Measurements from ENCODE around the gene DDX47.

DDX47 gene

GRCh38 chr12:12813120-12814101, at the start of gene DDX47:
Gene DDX47 (plus strand): TSS chr12:12813346. CDS start chr12:12813368, 22 bp downstream.
- Mint-ChIP-seq H3K27me3 (no peaks in the 10 kb centered on the region), H3K27ac (peak within 1 kb of the TSS; percentile 95), H3K4me1 (peaks cover 30 to 57% of the 10 kb centered on the region in 2 donors), H3K4me3 (peak within 1 kb of the TSS; percentile 87 to 99), H3K9me3 (no peaks in the 10 kb centered on the region), H3K36me3 (peaks cover 24 to 28% of the 10 kb centered on the region in 2 donors)
- DNase-seq: peak; percentile 92
- ATAC-seq (replicated peaks): peak; percentile 86 to 90

- Mint-ChIP-seq H3K27me3 (no peaks in the 10 kb centered on the region), H3K27ac (no peak overlapping the region), H3K4me3 (no peak overlapping the region), H3K4me1 (no peaks in the 10 kb centered on the region), H3K36me3 (peaks cover 8 to 12% of the 10 kb centered on the region in 2 donors), H3K9me3 (peaks cover 0 to 2% of the 10 kb centered on the region in 2 donors)
- ATAC-seq (replicated peaks) (no peak), DNase-seq (no peak)
Observed at GRCh38 chr12:12764824-12765223, 48.3 kb upstream of the DDX47 start.

GRCh38 chr12:12770262-12770661, 42.9 kb upstream of the DDX47 start:
- no peak for ATAC-seq (replicated peaks)
- no peak overlapping the region for H3K27ac Mint-ChIP-seq
- H3K4me3 Mint-ChIP-seq: no peak overlapping the region

GRCh38 chr12:12774791-12775190, 38.4 kb upstream of the DDX47 start:
- H3K9me3 Mint-ChIP-seq: peaks cover 9 to 12% of the 10 kb centered on the region in 2 donors
- no peak for DNase-seq
- H3K27ac Mint-ChIP-seq: no peak overlapping the region
- no peak for ATAC-seq (replicated peaks)
- peaks cover 3 to 4% of the 10 kb centered on the region in 2 donors for H3K36me3 Mint-ChIP-seq
- H3K27me3 Mint-ChIP-seq: no peaks in the 10 kb centered on the region
- H3K4me3 Mint-ChIP-seq: no peak overlapping the region
- peaks cover 0 to 4% of the 10 kb centered on the region in 2 donors for H3K4me1 Mint-ChIP-seq

More at GRCh38 chr12:12770262-12770661, 42.9 kb upstream of the DDX47 start:
- Mint-ChIP-seq H3K27me3 (no peaks in the 10 kb centered on the region), H3K9me3 (peaks cover 10 to 12% of the 10 kb centered on the region in 2 donors), H3K4me1 (no peaks in the 10 kb centered on the region), H3K36me3 (peaks cover 7 to 10% of the 10 kb centered on the region in 2 donors)
- DNase-seq: no peak

GRCh38 chr12:12776261-12776660, 36.9 kb upstream of the DDX47 start:
- no peaks in the 10 kb centered on the region for H3K27me3 Mint-ChIP-seq
- DNase-seq (no peak), ATAC-seq (replicated peaks) (no peak)
- peaks cover 4 to 7% of the 10 kb centered on the region in 2 donors for H3K9me3 Mint-ChIP-seq
- peaks cover 0 to 4% of the 10 kb centered on the region in 2 donors for H3K4me1 Mint-ChIP-seq
- H3K36me3 Mint-ChIP-seq: peaks cover 0 to 2% of the 10 kb centered on the region in 2 donors
- H3K27ac Mint-ChIP-seq: no peak overlapping the region
- H3K4me3 Mint-ChIP-seq: no peak overlapping the region

- peaks cover 0 to 4% of the 10 kb centered on the region in 2 donors for H3K4me1 Mint-ChIP-seq
- H3K27ac Mint-ChIP-seq: no peak overlapping the region
- peaks cover 0 to 2% of the 10 kb centered on the region in 2 donors for H3K36me3 Mint-ChIP-seq
- ATAC-seq (replicated peaks) (no peak), DNase-seq (no peak)
- H3K27me3 Mint-ChIP-seq: no peaks in the 10 kb centered on the region
- no peak overlapping the region for H3K4me3 Mint-ChIP-seq
- H3K9me3 Mint-ChIP-seq: peaks cover 4 to 7% of the 10 kb centered on the region in 2 donors
Observed at GRCh38 chr12:12777092-12777491, 36.1 kb upstream of the DDX47 start.

GRCh38 chr12:12779007-12779406, 34.1 kb upstream of the DDX47 start:
- H3K27me3 Mint-ChIP-seq: no peaks in the 10 kb centered on the region
- no peak overlapping the region for H3K27ac Mint-ChIP-seq
- no peak overlapping the region for H3K4me3 Mint-ChIP-seq
- H3K4me1 Mint-ChIP-seq: peaks cover 0 to 4% of the 10 kb centered on the region in 2 donors
- DNase-seq (no peak), ATAC-seq (replicated peaks) (no peak)
- H3K36me3 Mint-ChIP-seq: no peaks in the 10 kb centered on the region
- H3K9me3 Mint-ChIP-seq: no peaks in the 10 kb centered on the region

- no peak overlapping the region for H3K4me3 Mint-ChIP-seq
- H3K36me3 Mint-ChIP-seq: no peaks in the 10 kb centered on the region
- H3K27me3 Mint-ChIP-seq: no peaks in the 10 kb centered on the region
- DNase-seq (no peak), ATAC-seq (replicated peaks) (no peak)
- H3K27ac Mint-ChIP-seq: no peak overlapping the region
- peaks cover 0 to 4% of the 10 kb centered on the region in 2 donors for H3K4me1 Mint-ChIP-seq
- no peaks in the 10 kb centered on the region for H3K9me3 Mint-ChIP-seq
Observed at GRCh38 chr12:12779529-12779928, 33.6 kb upstream of the DDX47 start.

- no peak for ATAC-seq (replicated peaks)
- peaks cover 11 to 28% of the 10 kb centered on the region in 2 donors for H3K4me1 Mint-ChIP-seq
- H3K27me3 Mint-ChIP-seq: no peaks in the 10 kb centered on the region
Observed at GRCh38 chr12:12784116-12784515, 29.0 kb upstream of the DDX47 start.

GRCh38 chr12:12784911-12785814, 28.0 kb upstream of the DDX47 start, which contains the start of gene APOLD1:
Gene APOLD1 (plus strand): TSS chr12:12785659. CDS start chr12:12785692, 33 bp downstream.
- Mint-ChIP-seq H3K9me3 (no peaks in the 10 kb centered on the region), H3K27ac (peak within 1 kb of the TSS; percentile 84), H3K27me3 (no peaks in the 10 kb centered on the region), H3K36me3 (no peaks in the 10 kb centered on the region), H3K4me1 (peaks cover 11 to 31% of the 10 kb centered on the region in 2 donors), H3K4me3 (peak within 1 kb of the TSS; percentile 88 to 90)
- DNase-seq (no peak), ATAC-seq (replicated peaks) (no peak)

More at GRCh38 chr12:12784116-12784515, 29.0 kb upstream of the DDX47 start:
- Mint-ChIP-seq H3K4me3 (no peak overlapping the region), H3K36me3 (no peaks in the 10 kb centered on the region), H3K9me3 (no peaks in the 10 kb centered on the region), H3K27ac (no peak overlapping the region)
- DNase-seq: no peak

GRCh38 chr12:12786351-12786705, 26.8 kb upstream of the DDX47 start:
- H3K27ac Mint-ChIP-seq: peak overlapping the region; percentile 84
- H3K27me3 Mint-ChIP-seq: no peaks in the 10 kb centered on the region
- peak overlapping the region; percentile 88 to 90 for H3K4me3 Mint-ChIP-seq
- no peaks in the 10 kb centered on the region for H3K36me3 Mint-ChIP-seq
- no peaks in the 10 kb centered on the region for H3K9me3 Mint-ChIP-seq
- DNase-seq (no peak), ATAC-seq (replicated peaks) (peak; percentile 13 to 32)
- peaks cover 11 to 31% of the 10 kb centered on the region in 2 donors for H3K4me1 Mint-ChIP-seq

- Mint-ChIP-seq H3K27me3 (no peaks in the 10 kb centered on the region), H3K36me3 (no peaks in the 10 kb centered on the region), H3K27ac (peak overlapping the region; percentile 96), H3K9me3 (no peaks in the 10 kb centered on the region), H3K4me3 (peak overlapping the region; percentile 88 to 90), H3K4me1 (peaks cover 11 to 31% of the 10 kb centered on the region in 2 donors)
- DNase-seq: peak; percentile 69
- peak; percentile 90 to 93 for ATAC-seq (replicated peaks)
Observed at GRCh38 chr12:12786706-12787601, 26.2 kb upstream of the DDX47 start.

GRCh38 chr12:12788131-12788530, 25.0 kb upstream of the DDX47 start:
- no peaks in the 10 kb centered on the region for H3K9me3 Mint-ChIP-seq
- peaks cover 11 to 31% of the 10 kb centered on the region in 2 donors for H3K4me1 Mint-ChIP-seq
- no peak for ATAC-seq (replicated peaks)
- no peaks in the 10 kb centered on the region for H3K36me3 Mint-ChIP-seq
- no peaks in the 10 kb centered on the region for H3K27me3 Mint-ChIP-seq
- DNase-seq: no peak
- H3K27ac Mint-ChIP-seq: peak overlapping the region; percentile 81
- peak overlapping the region; percentile 80 to 88 for H3K4me3 Mint-ChIP-seq
